DOHH2 (cell line): ENCODE measurements around the gene SLC30A2.

Source experiments
- H3F3A ChIP-seq: fragments of 200-600 bp; sonication (generic), shearing (Covaris generic); 2 replicates; pipeline ENCODE4 v1.6.0; 2016; ENCODE audit warnings: antibody characterized with exemption, mild to moderate bottlenecking; ENCODE audit not compliant: control insufficient read depth, insufficient read depth
- H3K27ac ChIP-seq: fragments of 200-600 bp; sonication (generic); 2 replicates; pipeline ENCODE4 v1.5.1; 2014; ENCODE audit warnings: low read depth, mild to moderate bottlenecking, low read length, moderate library complexity
- H3K27me3 ChIP-seq: fragments of 200-600 bp; sonication (generic); 2 replicates; pipeline ENCODE4 v1.6.1; 2014; ENCODE audit warnings: mild to moderate bottlenecking, low read length, mixed read lengths; ENCODE audit not compliant: control insufficient read depth
- H3K36me3 ChIP-seq: fragments of 200-600 bp; sonication (generic); 2 replicates; pipeline ENCODE4 v1.6.1; 2014; ENCODE audit warnings: mild to moderate bottlenecking, low read length, moderate library complexity, mixed read lengths; ENCODE audit not compliant: control insufficient read depth
- H3K4me1 ChIP-seq: fragments of 200-600 bp; sonication (generic); 2 replicates; pipeline ENCODE4 v1.6.1; 2014; ENCODE audit warnings: mild to moderate bottlenecking, low read length, mixed read lengths; ENCODE audit not compliant: control insufficient read depth
- H3K4me2 ChIP-seq: fragments of 200-600 bp; sonication (generic); 2 replicates; pipeline ENCODE4 v1.6.0; 2014; ENCODE audit warnings: mild to moderate bottlenecking, low read length, moderate library complexity
- H3K4me3 ChIP-seq: fragments of 200-600 bp; sonication (generic); 2 replicates; pipeline ENCODE4 v1.5.1; 2014; ENCODE audit warnings: mild to moderate bottlenecking, low read length, mixed read lengths
- H3K79me2 ChIP-seq: fragments of 200-600 bp; sonication (generic); 2 replicates; pipeline ENCODE4 v1.6.1; 2014; ENCODE audit warnings: mild to moderate bottlenecking, low read length, mixed read lengths; ENCODE audit not compliant: control insufficient read depth
- H3K9me2 ChIP-seq: fragments of 200-600 bp; sonication (generic); replicated peaks from 2 replicates; pipeline ENCODE4 v1.6.1; 2014; ENCODE audit warnings: mild to moderate bottlenecking, low read length, mixed read lengths; ENCODE audit not compliant: control insufficient read depth
- H3K9me3 ChIP-seq: fragments of 200-600 bp; sonication (generic); 2 replicates; pipeline ENCODE4 v1.6.1; 2014; ENCODE audit warnings: antibody characterized with exemption, low read length, mixed read lengths; ENCODE audit not compliant: control insufficient read depth, insufficient read depth
- H4K20me1 ChIP-seq: fragments of 200-600 bp; sonication (generic); 2 replicates; pipeline ENCODE4 v1.6.0; 2014; ENCODE audit warnings: low read depth, mild to moderate bottlenecking, antibody characterized with exemption, low read length, moderate library complexity; ENCODE audit not compliant: control insufficient read depth, insufficient read depth
- CTCF ChIP-seq: fragments of 200-600 bp; sonication (generic); IDR thresholded peaks from one replicate; pipeline ENCODE4 v1.5.1; 2014; ENCODE audit warnings: antibody characterized with exemption, mild to moderate bottlenecking, low read depth, low read length; ENCODE audit not compliant: poor library complexity, severe bottlenecking
- EZH2phosphoT487 ChIP-seq: fragments of 200-600 bp; sonication (generic); IDR thresholded peaks from 2 replicates; pipeline ENCODE4 v1.6.1; 2017; ENCODE audit warnings: borderline replicate concordance, mild to moderate bottlenecking, antibody characterized with exemption, low read length, moderate library complexity, mixed read lengths

SLC30A2 gene

GRCh38 chr1:26006710-26007109 is 39.2 kb downstream of the SLC30A2 start:
- no peaks in the 10 kb centered on the region for H4K20me1 ChIP-seq
- H3K79me2 ChIP-seq: no peaks in the 10 kb centered on the region
- no peaks in the 10 kb centered on the region for H3K9me3 ChIP-seq
- no peak overlapping the region for H3K4me2 ChIP-seq
- H3K27me3 ChIP-seq: peaks cover 2% of the 10 kb centered on the region; the same call in 1 of the 2 replicates
- H3K9me2 ChIP-seq: no peaks in the 10 kb centered on the region
- H3K4me1 ChIP-seq: peaks cover 12% of the 10 kb centered on the region
- H3K27ac ChIP-seq: no peak overlapping the region
- no peaks in the 10 kb centered on the region for H3K36me3 ChIP-seq
- no peak overlapping the region for H3K4me3 ChIP-seq
- TF ChIP-seq CTCF (no peak), EZH2phosphoT487 (no peak)
- H3F3A ChIP-seq: no peaks in the 10 kb centered on the region

- Histone ChIP-seq H3K27me3 (peaks cover 2% of the 10 kb centered on the region; the same call in 1 of the 2 replicates), H3K4me2 (no peak overlapping the region)
Observed at GRCh38 chr1:26005434-26006105, 40.3 kb downstream of the SLC30A2 start.

GRCh38 chr1:26003756-26004155 is 42.2 kb downstream of the SLC30A2 start:
- peaks cover 9% of the 10 kb centered on the region for H3K4me1 ChIP-seq
- H3K27ac ChIP-seq: no peak overlapping the region
- H3K4me2 ChIP-seq: no peak overlapping the region
- H3F3A ChIP-seq: no peaks in the 10 kb centered on the region
- peaks cover 2% of the 10 kb centered on the region; the same call in 1 of the 2 replicates for H3K27me3 ChIP-seq
- no peaks in the 10 kb centered on the region for H4K20me1 ChIP-seq
- no peaks in the 10 kb centered on the region for H3K9me2 ChIP-seq
- no peaks in the 10 kb centered on the region for H3K9me3 ChIP-seq
- no peak overlapping the region for H3K4me3 ChIP-seq
- H3K79me2 ChIP-seq: no peaks in the 10 kb centered on the region
- H3K36me3 ChIP-seq: no peaks in the 10 kb centered on the region
- no peak for TF ChIP-seq CTCF
- no peak for TF ChIP-seq EZH2phosphoT487

More at GRCh38 chr1:26005434-26006105, 40.3 kb downstream of the SLC30A2 start:
- no peak overlapping the region for H3K27ac ChIP-seq
- no peaks in the 10 kb centered on the region for H3K36me3 ChIP-seq
- TF ChIP-seq EZH2phosphoT487: no peak
- no peak for TF ChIP-seq CTCF
- peaks cover 12% of the 10 kb centered on the region for H3K4me1 ChIP-seq
- H3K9me2 ChIP-seq: no peaks in the 10 kb centered on the region
- no peak overlapping the region for H3K4me3 ChIP-seq
- no peaks in the 10 kb centered on the region for H3K9me3 ChIP-seq
- H4K20me1 ChIP-seq: no peaks in the 10 kb centered on the region
- no peaks in the 10 kb centered on the region for H3K79me2 ChIP-seq
- H3F3A ChIP-seq: no peaks in the 10 kb centered on the region
